ENCODE data around the gene VGLL4. TPM values are rescaled to one million over a fixed set of nuclear protein-coding genes. Genes with fewer than 3 reads are reported as not detected.

VGLL4 gene
- total RNA-seq, 1 donor from 2014 or later, result 141 TPM

DNA sequence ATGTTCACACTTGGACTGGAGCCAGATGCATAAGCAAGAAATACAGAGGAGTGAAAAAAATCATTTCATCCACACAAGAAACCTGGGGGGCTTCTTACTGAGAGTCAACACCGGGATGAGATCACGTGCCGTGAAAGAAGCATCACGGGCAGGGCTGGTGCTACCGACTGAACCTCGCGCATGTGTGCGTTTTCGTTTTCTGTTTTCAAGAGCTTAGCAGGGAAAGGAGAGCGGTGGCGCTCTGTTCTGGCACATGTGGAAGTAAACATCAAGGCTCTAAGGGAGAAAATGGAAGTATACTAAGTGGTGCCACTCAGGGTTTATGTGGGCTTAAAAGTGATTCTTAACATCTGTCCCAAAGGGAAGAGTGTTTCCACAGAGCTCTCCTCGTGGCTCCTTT lies 55.9 kb downstream of the VGLL4 start:
- Mint-ChIP-seq H3K9me3 (ENCODE audit: low read depth) (no peaks in the 10 kb centered on the region), H3K4me1 (ENCODE audit: low read depth) (peaks cover 100% of the 10 kb centered on the region), H3K4me3 (ENCODE audit: unreplicated experiment) (no peak overlapping the region), H3K27ac (ENCODE audit: unreplicated experiment) (peak overlapping the region; percentile 68), H3K27me3 (ENCODE audit: low read depth) (no peaks in the 10 kb centered on the region), H3K36me3 (ENCODE audit: low read depth) (peaks cover 23% of the 10 kb centered on the region)
- no peak for TF ChIP-seq CTCF (IDR thresholded peaks at IDR 0.05)
- no peak for DNase-seq (ENCODE audit: low spot score)

DNA sequence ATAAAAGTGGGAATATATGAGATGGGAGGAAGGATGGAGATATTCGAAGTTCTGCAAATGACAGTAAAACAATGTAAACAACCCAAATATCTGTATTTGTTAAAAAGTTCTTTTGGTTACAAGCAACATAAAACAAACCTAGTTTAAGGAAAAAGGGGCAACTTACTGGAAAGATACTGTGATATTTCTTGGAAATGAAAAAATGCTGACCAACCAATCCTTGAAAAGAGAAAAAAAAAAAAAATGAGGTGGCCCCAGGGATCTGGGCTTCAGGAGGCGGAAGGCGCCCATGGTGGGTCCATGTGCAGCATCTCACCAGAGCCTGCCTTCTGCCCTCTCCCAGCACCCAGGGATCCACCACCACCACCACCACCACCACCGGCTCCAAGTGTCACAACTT lies 59.1 kb downstream of the VGLL4 start:
- no peak for DNase-seq (ENCODE audit: low spot score)
- Mint-ChIP-seq H3K27me3 (ENCODE audit: low read depth) (no peaks in the 10 kb centered on the region), H3K4me1 (ENCODE audit: low read depth) (peaks cover 98% of the 10 kb centered on the region), H3K9me3 (ENCODE audit: low read depth) (no peaks in the 10 kb centered on the region), H3K27ac (ENCODE audit: unreplicated experiment) (peak overlapping the region; percentile 91), H3K36me3 (ENCODE audit: low read depth) (peaks cover 30% of the 10 kb centered on the region), H3K4me3 (ENCODE audit: unreplicated experiment) (no peak overlapping the region)
- no peak for TF ChIP-seq CTCF (IDR thresholded peaks at IDR 0.05)

- no peak for TF ChIP-seq CTCF (IDR thresholded peaks at IDR 0.05)
- Mint-ChIP-seq H3K36me3 (ENCODE audit: low read depth) (peaks cover 26% of the 10 kb centered on the region), H3K4me3 (ENCODE audit: unreplicated experiment) (no peak overlapping the region), H3K9me3 (ENCODE audit: low read depth) (no peaks in the 10 kb centered on the region), H3K27ac (ENCODE audit: unreplicated experiment) (peak overlapping the region; percentile 91), H3K27me3 (ENCODE audit: low read depth) (no peaks in the 10 kb centered on the region), H3K4me1 (ENCODE audit: low read depth) (peaks cover 93% of the 10 kb centered on the region)
- no peak for DNase-seq (ENCODE audit: low spot score)
These were observed 60.1 kb downstream of the VGLL4 start for GRCh38 chr3:11583638-11584046.

DNA sequence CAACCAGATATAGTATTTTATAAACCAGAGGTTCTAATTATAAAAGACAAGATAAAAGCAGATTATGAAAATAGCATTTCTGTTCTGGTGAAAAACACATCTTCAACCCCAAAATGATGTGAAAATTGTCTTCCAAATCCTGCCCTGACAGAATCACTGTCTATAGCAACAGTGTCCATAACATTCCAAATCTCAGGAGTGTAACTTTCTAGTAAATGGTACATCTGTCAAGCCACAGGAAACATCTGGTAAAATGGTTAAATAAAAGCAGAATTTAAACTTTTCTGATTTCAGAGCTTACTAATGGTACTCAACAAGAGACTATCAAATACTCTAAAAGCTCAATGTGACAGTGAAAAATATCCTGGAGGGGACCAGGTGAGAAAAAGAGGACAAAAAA lies 60.5 kb downstream of the VGLL4 start:
- peaks cover 23% of the 10 kb centered on the region for H3K36me3 Mint-ChIP-seq (ENCODE audit: low read depth)
- no peak overlapping the region for H3K4me3 Mint-ChIP-seq (ENCODE audit: unreplicated experiment)
- DNase-seq (ENCODE audit: low spot score), result no peak
- TF ChIP-seq CTCF (IDR thresholded peaks at IDR 0.05), result no peak
- H3K9me3 Mint-ChIP-seq (ENCODE audit: low read depth), result no peaks in the 10 kb centered on the region
- H3K27me3 Mint-ChIP-seq (ENCODE audit: low read depth), result no peaks in the 10 kb centered on the region
- H3K4me1 Mint-ChIP-seq (ENCODE audit: low read depth), result peaks cover 90% of the 10 kb centered on the region
- H3K27ac Mint-ChIP-seq (ENCODE audit: unreplicated experiment), result peak overlapping the region; percentile 91

DNA sequence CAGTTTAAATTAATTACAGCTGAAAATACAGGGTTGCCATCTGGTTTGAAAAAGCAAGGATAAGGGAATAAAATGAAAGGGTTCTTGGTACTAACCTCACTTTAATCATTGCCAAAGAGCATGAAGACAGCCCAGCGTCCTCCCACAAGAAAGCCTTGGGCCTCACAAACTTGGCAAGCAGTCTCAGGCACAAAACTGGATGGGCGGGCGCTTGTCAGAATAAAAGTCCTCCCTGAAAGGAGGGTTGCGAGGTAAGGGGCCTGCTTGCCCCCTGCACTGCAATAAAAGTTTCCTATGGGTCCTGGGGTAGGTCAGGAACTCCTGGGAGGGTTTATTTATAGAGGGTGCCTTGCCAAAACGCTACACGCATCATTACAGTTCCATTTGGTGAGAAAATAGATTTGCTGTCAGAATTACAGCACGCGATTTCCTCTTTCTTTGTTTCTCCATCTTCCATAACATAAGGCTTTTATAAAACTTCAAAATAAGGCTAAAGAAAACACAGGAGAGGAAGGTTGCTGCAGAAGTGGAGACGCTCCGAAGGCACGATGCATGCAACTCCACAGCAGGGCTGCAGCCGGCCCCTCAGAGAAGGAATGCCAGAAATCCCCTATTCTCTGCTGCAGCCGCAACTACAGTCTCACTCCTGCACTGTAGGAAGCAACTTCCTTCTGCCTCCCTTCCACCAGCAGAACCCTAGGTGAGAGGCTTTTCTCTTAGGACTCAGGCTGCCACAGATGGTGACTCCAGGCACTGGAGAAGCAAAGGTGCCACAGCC lies 61.3 kb downstream of the VGLL4 start:
- DNase-seq (ENCODE audit: low spot score), result no peak
- peaks cover 20% of the 10 kb centered on the region for H3K36me3 Mint-ChIP-seq (ENCODE audit: low read depth)
- H3K4me3 Mint-ChIP-seq (ENCODE audit: unreplicated experiment), result peak overlapping the region; percentile 60
- peaks cover 90% of the 10 kb centered on the region for H3K4me1 Mint-ChIP-seq (ENCODE audit: low read depth)
- TF ChIP-seq CTCF (IDR thresholded peaks at IDR 0.05), result no peak
- peak overlapping the region; percentile 91 for H3K27ac Mint-ChIP-seq (ENCODE audit: unreplicated experiment)
- no peaks in the 10 kb centered on the region for H3K27me3 Mint-ChIP-seq (ENCODE audit: low read depth)
- H3K9me3 Mint-ChIP-seq (ENCODE audit: low read depth), result no peaks in the 10 kb centered on the region
